Stomach (tissue), 4 donors: ENCODE measurements around the gene STN1.

Source experiments
- EP300 ChIP-seq: sonication (generic); formaldehyde crosslinking; IDR thresholded peaks from one replicate; pipeline ENCODE4 v1.6.1; 2017; ENCODE audit warnings: antibody characterized with exemption
- POLR2A ChIP-seq, 4 donors: fragments of 450-650 bp; IDR thresholded peaks; one replicate each; pipeline ENCODE4 v1.6.1; 2016; ENCODE audit warnings: antibody characterized with exemption in 4 of 4, control low read depth in 2 of 4, mild to moderate bottlenecking in 1 of 4, moderate library complexity in 1 of 4
- POLR2AphosphoS5 ChIP-seq, 3 donors: sonication (generic); formaldehyde crosslinking; IDR thresholded peaks; one replicate each; pipeline ENCODE4 v1.6.1; 2016; ENCODE audit warnings: antibody characterized with exemption in 3 of 3
- TF ChIP-seq, protein P1 (sequence below), 7 experiments: fragments of 450-650 bp in 4 of 7; fragments of 200-600 bp in 3 of 7; sonication (generic) in 3 of 7; IDR thresholded peaks; one replicate each; pipeline ENCODE4 v1.5.1; 2016 to 2019; ENCODE audit warnings: antibody characterized with exemption in 7 of 7, control low read depth in 2 of 7, mild to moderate bottlenecking in 1 of 7

DNA sequence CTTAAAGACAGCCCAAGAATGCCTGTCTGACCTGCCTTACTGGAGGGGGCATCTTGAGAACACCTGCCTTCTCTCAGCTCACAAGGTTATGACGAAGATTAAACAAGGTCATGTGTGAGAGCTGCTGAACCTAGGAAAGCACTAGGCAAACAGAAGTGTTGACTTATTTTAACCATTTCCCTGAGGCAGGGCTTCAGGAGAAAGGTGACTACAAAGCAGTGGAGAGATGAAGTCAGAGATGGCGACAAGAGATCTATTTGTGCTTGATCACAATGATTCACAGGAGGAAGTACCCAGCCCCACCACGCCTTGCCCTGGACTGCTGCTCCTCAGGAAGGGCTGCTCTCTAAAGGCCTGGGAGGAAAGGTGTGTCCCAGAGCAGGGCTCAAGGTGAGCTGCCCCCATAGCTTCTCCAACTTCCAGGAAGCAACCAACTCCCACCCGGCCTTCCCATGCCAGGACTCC is 27.8 kb downstream of the STN1 start:
- TF ChIP-seq, protein P1, sequence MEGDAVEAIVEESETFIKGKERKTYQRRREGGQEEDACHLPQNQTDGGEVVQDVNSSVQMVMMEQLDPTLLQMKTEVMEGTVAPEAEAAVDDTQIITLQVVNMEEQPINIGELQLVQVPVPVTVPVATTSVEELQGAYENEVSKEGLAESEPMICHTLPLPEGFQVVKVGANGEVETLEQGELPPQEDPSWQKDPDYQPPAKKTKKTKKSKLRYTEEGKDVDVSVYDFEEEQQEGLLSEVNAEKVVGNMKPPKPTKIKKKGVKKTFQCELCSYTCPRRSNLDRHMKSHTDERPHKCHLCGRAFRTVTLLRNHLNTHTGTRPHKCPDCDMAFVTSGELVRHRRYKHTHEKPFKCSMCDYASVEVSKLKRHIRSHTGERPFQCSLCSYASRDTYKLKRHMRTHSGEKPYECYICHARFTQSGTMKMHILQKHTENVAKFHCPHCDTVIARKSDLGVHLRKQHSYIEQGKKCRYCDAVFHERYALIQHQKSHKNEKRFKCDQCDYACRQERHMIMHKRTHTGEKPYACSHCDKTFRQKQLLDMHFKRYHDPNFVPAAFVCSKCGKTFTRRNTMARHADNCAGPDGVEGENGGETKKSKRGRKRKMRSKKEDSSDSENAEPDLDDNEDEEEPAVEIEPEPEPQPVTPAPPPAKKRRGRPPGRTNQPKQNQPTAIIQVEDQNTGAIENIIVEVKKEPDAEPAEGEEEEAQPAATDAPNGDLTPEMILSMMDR (IDR thresholded peaks at IDR 0.05), result no peak
- TF ChIP-seq POLR2A (IDR thresholded peaks at IDR 0.05) (no peak), EP300 (no peak), POLR2AphosphoS5 (IDR thresholded peaks at IDR 0.05) (peak in 2 of 3 donors; percentile 83 to 91)
